ENCODE results near the gene OR4D1.
"Not testable (repeated sequence)": the region's sequence is repeated elsewhere in the genome, so short reads cannot be mapped to it uniquely, and the experiment has no call there.

The OR4D1 gene

GRCh38 chr17:58136669-58137279 is 11.4 kb upstream of the OR4D1 start:
- no peak overlapping the region for H3K4me3 Mint-ChIP-seq
- peaks cover 79% of the 10 kb centered on the region for H3K27me3 Mint-ChIP-seq
- no peaks in the 10 kb centered on the region for H3K36me3 Mint-ChIP-seq
- no peak overlapping the region for H3K27ac Mint-ChIP-seq
- ATAC-seq, result no peak
- H3K4me1 Mint-ChIP-seq, result no peaks in the 10 kb centered on the region
- H3K9me3 Mint-ChIP-seq, result peaks cover 12% of the 10 kb centered on the region

- no peaks in the 10 kb centered on the region for H3K4me1 Mint-ChIP-seq
- H3K4me3 Mint-ChIP-seq, result no peak overlapping the region
- ATAC-seq, result no peak
- H3K9me3 Mint-ChIP-seq, result peaks cover 24% of the 10 kb centered on the region
- no peak overlapping the region for H3K27ac Mint-ChIP-seq
- H3K36me3 Mint-ChIP-seq, result peaks cover 24% of the 10 kb centered on the region
- peaks cover 64% of the 10 kb centered on the region for H3K27me3 Mint-ChIP-seq
These were observed 6.7 kb upstream of the OR4D1 start for GRCh38 chr17:58141505-58141904.

- ATAC-seq, H3K27ac Mint-ChIP-seq, H3K4me3 Mint-ChIP-seq, H3K4me1 Mint-ChIP-seq: not testable (repeated sequence)
- peaks cover 26% of the 10 kb centered on the region for H3K36me3 Mint-ChIP-seq
- peaks cover 49% of the 10 kb centered on the region for H3K27me3 Mint-ChIP-seq
- H3K9me3 Mint-ChIP-seq, result peaks cover 23% of the 10 kb centered on the region
These were observed 4.8 kb upstream of the OR4D1 start for GRCh38 chr17:58143335-58143734.

- Mint-ChIP-seq H3K9me3 (peaks cover 23% of the 10 kb centered on the region), H3K27ac (no peak overlapping the region)
These were observed 3.4 kb upstream of the OR4D1 start for GRCh38 chr17:58144801-58145200.

GRCh38 chr17:58148609-58149008 is 425 bp downstream of the OR4D1 start:
- Mint-ChIP-seq H3K4me3 (no peak overlapping the region), H3K9me3 (peaks cover 23% of the 10 kb centered on the region), H3K27ac (no peak overlapping the region), H3K27me3 (peaks cover 34% of the 10 kb centered on the region), H3K36me3 (peaks cover 26% of the 10 kb centered on the region), H3K4me1 (peaks cover 11% of the 10 kb centered on the region)
- no peak for ATAC-seq

More at GRCh38 chr17:58144801-58145200, 3.4 kb upstream of the OR4D1 start:
- Mint-ChIP-seq H3K4me3 (no peak overlapping the region), H3K4me1 (no peaks in the 10 kb centered on the region), H3K36me3 (peaks cover 26% of the 10 kb centered on the region), H3K27me3 (peaks cover 56% of the 10 kb centered on the region)
- no peak for ATAC-seq

GRCh38 chr17:58150394-58150793 is 2.2 kb downstream of the OR4D1 start:
- Mint-ChIP-seq H3K4me3 (no peak overlapping the region), H3K36me3 (peaks cover 11% of the 10 kb centered on the region), H3K4me1 (peaks cover 11% of the 10 kb centered on the region), H3K9me3 (peaks cover 10% of the 10 kb centered on the region), H3K27me3 (peaks cover 35% of the 10 kb centered on the region), H3K27ac (no peak overlapping the region)
- no peak for ATAC-seq

GRCh38 chr17:58153046-58153445 is 4.9 kb downstream of the OR4D1 start:
- Mint-ChIP-seq H3K36me3 (no peaks in the 10 kb centered on the region), H3K27ac (no peak overlapping the region), H3K4me3 (no peak overlapping the region), H3K27me3 (peaks cover 46% of the 10 kb centered on the region), H3K9me3 (no peaks in the 10 kb centered on the region), H3K4me1 (peaks cover 20% of the 10 kb centered on the region)
- ATAC-seq, result peak; percentile 31

GRCh38 chr17:58153671-58154070 is 5.5 kb downstream of the OR4D1 start:
- Mint-ChIP-seq H3K4me1 (peaks cover 20% of the 10 kb centered on the region), H3K36me3 (no peaks in the 10 kb centered on the region), H3K27ac (no peak overlapping the region), H3K27me3 (peaks cover 43% of the 10 kb centered on the region), H3K9me3 (no peaks in the 10 kb centered on the region), H3K4me3 (no peak overlapping the region)
- no peak for ATAC-seq

- peaks cover 20% of the 10 kb centered on the region for H3K4me1 Mint-ChIP-seq
- no peaks in the 10 kb centered on the region for H3K9me3 Mint-ChIP-seq
- peaks cover 32% of the 10 kb centered on the region for H3K27me3 Mint-ChIP-seq
- ATAC-seq, result peak; percentile 77
- peak overlapping the region; percentile 70 for H3K4me3 Mint-ChIP-seq
- H3K27ac Mint-ChIP-seq, result no peak overlapping the region
- H3K36me3 Mint-ChIP-seq, result no peaks in the 10 kb centered on the region
These were observed 8.9 kb downstream of the OR4D1 start for GRCh38 chr17:58156839-58157803.

GRCh38 chr17:58158181-58158580 is 10.0 kb downstream of the OR4D1 start:
- Mint-ChIP-seq H3K9me3 (peaks cover under 1% of the 10 kb centered on the region), H3K4me3 (no peak overlapping the region), H3K27me3 (peaks cover 36% of the 10 kb centered on the region), H3K4me1 (peaks cover 12% of the 10 kb centered on the region), H3K27ac (no peak overlapping the region), H3K36me3 (no peaks in the 10 kb centered on the region)
- ATAC-seq, result no peak

- Mint-ChIP-seq H3K27me3 (peaks cover 45% of the 10 kb centered on the region), H3K36me3 (no peaks in the 10 kb centered on the region)
These were observed 13.4 kb downstream of the OR4D1 start for GRCh38 chr17:58161566-58161965.

GRCh38 chr17:58165981-58166380 is 17.8 kb downstream of the OR4D1 start:
- no peak overlapping the region for H3K4me3 Mint-ChIP-seq
- no peaks in the 10 kb centered on the region for H3K36me3 Mint-ChIP-seq
- peaks cover 65% of the 10 kb centered on the region for H3K27me3 Mint-ChIP-seq
- peaks cover 7% of the 10 kb centered on the region for H3K9me3 Mint-ChIP-seq
- H3K4me1 Mint-ChIP-seq, result peaks cover 5% of the 10 kb centered on the region
- H3K27ac Mint-ChIP-seq, result no peak overlapping the region
- ATAC-seq, result no peak

More at GRCh38 chr17:58161566-58161965, 13.4 kb downstream of the OR4D1 start:
- Mint-ChIP-seq H3K27ac (no peak overlapping the region), H3K4me3 (no peak overlapping the region), H3K4me1 (peaks cover 9% of the 10 kb centered on the region), H3K9me3 (peaks cover 3% of the 10 kb centered on the region)
- ATAC-seq, result no peak

GRCh38 chr17:58166682-58167081 is 18.5 kb downstream of the OR4D1 start, which contains the start of gene OR4D2:
OR4D2 (plus strand) TSS chr17:58166982; CDS start chr17:58169656, 2,674 bp downstream.
- Mint-ChIP-seq H3K27me3 (peaks cover 65% of the 10 kb centered on the region), H3K4me1 (peaks cover 5% of the 10 kb centered on the region), H3K4me3 (no peak within 1 kb of the TSS), H3K9me3 (peaks cover 7% of the 10 kb centered on the region), H3K27ac (no peak within 1 kb of the TSS), H3K36me3 (no peaks in the 10 kb centered on the region)
- ATAC-seq, result no peak

GRCh38 chr17:58170622-58171021 is 22.4 kb downstream of the OR4D1 start:
- Mint-ChIP-seq H3K27me3 (peaks cover 65% of the 10 kb centered on the region), H3K27ac (no peak overlapping the region), H3K36me3 (no peaks in the 10 kb centered on the region), H3K4me1 (peaks cover 5% of the 10 kb centered on the region), H3K4me3 (no peak overlapping the region), H3K9me3 (peaks cover 3% of the 10 kb centered on the region)
- no peak for ATAC-seq

GRCh38 chr17:58172369-58173071 is 24.3 kb downstream of the OR4D1 start:
- Mint-ChIP-seq H3K4me1 (peaks cover 5% of the 10 kb centered on the region), H3K9me3 (peaks cover 3% of the 10 kb centered on the region), H3K4me3 (no peak overlapping the region), H3K36me3 (no peaks in the 10 kb centered on the region), H3K27me3 (peaks cover 60% of the 10 kb centered on the region), H3K27ac (no peak overlapping the region)
- ATAC-seq, result no peak

Data from stimulated activated memory B cell treated with anti-CD40 and anti-IgM and Interleukin-4, amounts not matched to agents 10 μg/mL and 1 μg/mL and 100 μg/mL, for 72 hours (primary cell).